GM12878 (cell line): ENCODE measurements around the gene GRIK4. TPM values are rescaled to one million over a fixed set of nuclear protein-coding genes. Genes with fewer than 3 reads are reported as not detected.

Source experiments
- ATAC-seq: fragments of 200-7000 bp; cut with Tn5 transposase; 3 replicates; pipeline ENCODE4 v1.9.1; 2020; ENCODE audit warnings: mild to moderate bottlenecking, moderate library complexity
- BruUV-seq: library from RNA; stranded (reverse); fragments of 400-500 nt; replicated peaks from 2 replicates; lab custom pipeline; 2021; lab: Mats Ljungman, UMichigan
- CTCF ChIA-PET: fragments of 300-600 bp; sonication (Branson Sonifier 250); formaldehyde crosslinking; extraction: SDS; loops from one replicate; lab custom pipeline; 2021; ENCODE audit warnings: inconsistent platforms; lab: Yijun Ruan, JAX
- POLR2A ChIA-PET: fragments of 350-600 bp; formaldehyde crosslinking; extraction: SDS; loops from one replicate; lab custom pipeline; 2021; ENCODE audit warnings: inconsistent platforms; lab: Charles Lee
- RAD21 ChIA-PET: fragments of 300-600 bp; sonication (Branson Sonifier 250); formaldehyde crosslinking; loops from one replicate; lab custom pipeline; 2023; ENCODE audit warnings: antibody characterized with exemption; ENCODE audit not compliant: unreplicated experiment; lab: Charles Lee
- SMC1A ChIA-PET: fragments of 300-600 bp; sonication (Branson Sonifier 250); formaldehyde crosslinking; loops from one replicate; lab custom pipeline; 2023; ENCODE audit not compliant: unreplicated experiment, uncharacterized antibody; lab: Charles Lee
- DNase-seq: peaks from one replicate; pipeline ENCODE4 v3.0.0-alpha.2; 2011; ENCODE audit warnings: low read depth, low spot score
- FAIRE-seq: peaks from 3 replicates; lab custom pipeline; 2011; peaks lifted over from hg19 to GRCh38; lab: Jason Lieb, UNC
- H2AFZ ChIP-seq: 2 replicates; pipeline ENCODE4 v1.6.0; 2011; ENCODE audit warnings: low read depth, low read length, control low read depth; ENCODE audit not compliant: control insufficient read depth
- H3K27ac ChIP-seq: 2 replicates; pipeline ENCODE4 v1.5.1; 2011; ENCODE audit warnings: control low read depth; ENCODE audit not compliant: control insufficient read depth, insufficient read depth
- H3K27me3 ChIP-seq, 2 experiments: replicated peaks in 1 of 2; 2 replicates each; pipeline versions ENCODE4 v1.6.0 to v1.6.1; 2011; ENCODE audit warnings: low read length in 1 of 2; ENCODE audit not compliant: control insufficient read depth in 2 of 2, insufficient read depth in 2 of 2
- H3K36me3 ChIP-seq, 2 experiments: 2 replicates each; pipeline ENCODE4 v1.5.1; 2011; ENCODE audit warnings: low read length in 1 of 2; ENCODE audit not compliant: control insufficient read depth in 2 of 2, insufficient read depth in 2 of 2
- H3K4me1 ChIP-seq: 2 replicates; pipeline ENCODE4 v1.6.1; 2011; ENCODE audit warnings: mild to moderate bottlenecking, low read length, moderate library complexity, mixed read lengths; ENCODE audit not compliant: control insufficient read depth, insufficient read depth
- H3K4me2 ChIP-seq: 2 replicates; pipeline ENCODE4 v1.6.0; 2011; ENCODE audit warnings: control low read depth; ENCODE audit not compliant: control insufficient read depth, insufficient read depth
- H3K4me3 ChIP-seq: fragments of 200-600 bp; sonication (generic); 2 replicates; pipeline ENCODE4 v1.5.1; 2016
- H3K79me2 ChIP-seq: 2 replicates; pipeline ENCODE4 v1.6.0; 2011; ENCODE audit warnings: low read length; ENCODE audit not compliant: control insufficient read depth, insufficient read depth
- H3K9ac ChIP-seq: 2 replicates; pipeline ENCODE4 v1.8.0; 2011; ENCODE audit warnings: low read length, control low read depth, mixed read lengths; ENCODE audit not compliant: control insufficient read depth, insufficient read depth
- H3K9me3 ChIP-seq: replicated peaks from 3 replicates; pipeline ENCODE4 v1.5.1; 2011; ENCODE audit warnings: mild to moderate bottlenecking, low read length; ENCODE audit not compliant: control insufficient read depth, insufficient read depth
- H4K20me1 ChIP-seq: 2 replicates; pipeline ENCODE4 v1.6.0; 2011; ENCODE audit not compliant: control insufficient read depth, insufficient read depth
- KLF5 ChIP-seq: fragments of 450-650 bp; IDR thresholded peaks from 2 replicates; pipeline ENCODE4 v1.6.1; 2014; ENCODE audit warnings: mild to moderate bottlenecking; ENCODE audit not compliant: partially characterized antibody
- NBN ChIP-seq: fragments of 450-650 bp; IDR thresholded peaks from 2 replicates; pipeline ENCODE4 v1.6.1; 2016
- SMARCA5 ChIP-seq: fragments of 450-650 bp; IDR thresholded peaks from 2 replicates; pipeline ENCODE4 v1.6.1; 2017; ENCODE audit warnings: mild to moderate bottlenecking
- ZNF24 ChIP-seq: fragments of 450-650 bp; IDR thresholded peaks from 2 replicates; pipeline ENCODE4 v1.6.1; 2017; ENCODE audit warnings: antibody characterized with exemption, mild to moderate bottlenecking
- WGBS: methylation state at CpG from one replicate; pipeline ENCODE4 v1.1.6; 2016; ENCODE audit warnings: low lambda C conversion rate; ENCODE audit not compliant: insufficient replicate concordance, insufficient coverage; ENCODE audit errors: missing lambda C conversion rate; 5-methylcytosine and 5-hydroxymethylcytosine counted together
- in situ Hi-C: fragments of 300-500 bp; cut with MboI; formaldehyde crosslinking; loops from 9 replicates; pipeline ENCODE4 v1.14.3; 2018; ENCODE audit warnings: mixed read lengths
- intact Hi-C: fragments of 100-400 bp; cut with micrococcal nuclease; formaldehyde crosslinking; loops from one replicate; pipeline ENCODE4 v1.14.2; 2022; ENCODE audit not compliant: unreplicated experiment
- polyA plus RNA-seq, 11 experiments: library from polyadenylated mRNA; depleted of rRNA in 4 of 11; unstranded in 6 of 11; stranded (reverse) in 5 of 11; fragments of >200 nt; fragmentation: Nextera tagmentation in 4 of 11; fragmentation: Illumina TruSeq in 1 of 11; extraction: Ambion mirVana in 4 of 11; extraction: Trizol in 1 of 11; gene quantifications; 1 replicate in 1 of 11; 2 replicates in 10 of 11; pipeline versions ENCODE4 v1.2.1 to v1.2.3, GENCODE V29; 2011 to 2016; ENCODE audit warnings: inconsistent platforms in 2 of 11, missing spikeins in 2 of 11, low read depth in 1 of 11
- total RNA-seq, 4 experiments: library from RNA; depleted of rRNA in 3 of 4; stranded (reverse); fragments of >200 nt in 3 of 4; fragmentation: Illumina TruSeq in 1 of 4; extraction: Trizol in 1 of 4; gene quantifications; 2 replicates each; pipeline versions ENCODE4 v1.2.1 to v1.2.3, GENCODE V29; 2013 to 2021
- TF ChIP-seq, protein P1 (sequence below): fragments of 450-650 bp; formaldehyde crosslinking; IDR thresholded peaks from 2 replicates; pipeline ENCODE4 v1.4.0; 2020; ENCODE audit warnings: mild to moderate bottlenecking, moderate library complexity
- TF ChIP-seq, protein P2 (sequence below): IDR thresholded peaks from 2 replicates; pipeline ENCODE4 v1.6.1; 2012; ENCODE audit warnings: mild to moderate bottlenecking, low read depth, low read length

GRIK4 gene
- total and polyA plus RNA-seq, 10 of the 15 experiments (the other 5 are each of a cell fraction or from before 2014, with no cell fraction given), result 0.33 to 3.6 (median 0.72) TPM

GRCh38 chr11:120651836-120652235 lies 140.3 kb downstream of the GRIK4 start (continued):
- TF ChIP-seq, protein P1, sequence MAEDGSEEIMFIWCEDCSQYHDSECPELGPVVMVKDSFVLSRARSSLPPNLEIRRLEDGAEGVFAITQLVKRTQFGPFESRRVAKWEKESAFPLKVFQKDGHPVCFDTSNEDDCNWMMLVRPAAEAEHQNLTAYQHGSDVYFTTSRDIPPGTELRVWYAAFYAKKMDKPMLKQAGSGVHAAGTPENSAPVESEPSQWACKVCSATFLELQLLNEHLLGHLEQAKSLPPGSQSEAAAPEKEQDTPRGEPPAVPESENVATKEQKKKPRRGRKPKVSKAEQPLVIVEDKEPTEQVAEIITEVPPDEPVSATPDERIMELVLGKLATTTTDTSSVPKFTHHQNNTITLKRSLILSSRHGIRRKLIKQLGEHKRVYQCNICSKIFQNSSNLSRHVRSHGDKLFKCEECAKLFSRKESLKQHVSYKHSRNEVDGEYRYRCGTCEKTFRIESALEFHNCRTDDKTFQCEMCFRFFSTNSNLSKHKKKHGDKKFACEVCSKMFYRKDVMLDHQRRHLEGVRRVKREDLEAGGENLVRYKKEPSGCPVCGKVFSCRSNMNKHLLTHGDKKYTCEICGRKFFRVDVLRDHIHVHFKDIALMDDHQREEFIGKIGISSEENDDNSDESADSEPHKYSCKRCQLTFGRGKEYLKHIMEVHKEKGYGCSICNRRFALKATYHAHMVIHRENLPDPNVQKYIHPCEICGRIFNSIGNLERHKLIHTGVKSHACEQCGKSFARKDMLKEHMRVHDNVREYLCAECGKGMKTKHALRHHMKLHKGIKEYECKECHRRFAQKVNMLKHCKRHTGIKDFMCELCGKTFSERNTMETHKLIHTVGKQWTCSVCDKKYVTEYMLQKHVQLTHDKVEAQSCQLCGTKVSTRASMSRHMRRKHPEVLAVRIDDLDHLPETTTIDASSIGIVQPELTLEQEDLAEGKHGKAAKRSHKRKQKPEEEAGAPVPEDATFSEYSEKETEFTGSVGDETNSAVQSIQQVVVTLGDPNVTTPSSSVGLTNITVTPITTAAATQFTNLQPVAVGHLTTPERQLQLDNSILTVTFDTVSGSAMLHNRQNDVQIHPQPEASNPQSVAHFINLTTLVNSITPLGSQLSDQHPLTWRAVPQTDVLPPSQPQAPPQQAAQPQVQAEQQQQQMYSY (CRISPR knock-in tag), result no peak
- no peak for TF ChIP-seq SMARCA5
- no peak for TF ChIP-seq KLF5

GRCh38 chr11:120652705-120653335 lies 141.3 kb downstream of the GRIK4 start:
- no peak for DNase-seq
- no peak for TF ChIP-seq NBN
- peak; percentile 75 for TF ChIP-seq ZNF24
- TF ChIP-seq, protein P2, sequence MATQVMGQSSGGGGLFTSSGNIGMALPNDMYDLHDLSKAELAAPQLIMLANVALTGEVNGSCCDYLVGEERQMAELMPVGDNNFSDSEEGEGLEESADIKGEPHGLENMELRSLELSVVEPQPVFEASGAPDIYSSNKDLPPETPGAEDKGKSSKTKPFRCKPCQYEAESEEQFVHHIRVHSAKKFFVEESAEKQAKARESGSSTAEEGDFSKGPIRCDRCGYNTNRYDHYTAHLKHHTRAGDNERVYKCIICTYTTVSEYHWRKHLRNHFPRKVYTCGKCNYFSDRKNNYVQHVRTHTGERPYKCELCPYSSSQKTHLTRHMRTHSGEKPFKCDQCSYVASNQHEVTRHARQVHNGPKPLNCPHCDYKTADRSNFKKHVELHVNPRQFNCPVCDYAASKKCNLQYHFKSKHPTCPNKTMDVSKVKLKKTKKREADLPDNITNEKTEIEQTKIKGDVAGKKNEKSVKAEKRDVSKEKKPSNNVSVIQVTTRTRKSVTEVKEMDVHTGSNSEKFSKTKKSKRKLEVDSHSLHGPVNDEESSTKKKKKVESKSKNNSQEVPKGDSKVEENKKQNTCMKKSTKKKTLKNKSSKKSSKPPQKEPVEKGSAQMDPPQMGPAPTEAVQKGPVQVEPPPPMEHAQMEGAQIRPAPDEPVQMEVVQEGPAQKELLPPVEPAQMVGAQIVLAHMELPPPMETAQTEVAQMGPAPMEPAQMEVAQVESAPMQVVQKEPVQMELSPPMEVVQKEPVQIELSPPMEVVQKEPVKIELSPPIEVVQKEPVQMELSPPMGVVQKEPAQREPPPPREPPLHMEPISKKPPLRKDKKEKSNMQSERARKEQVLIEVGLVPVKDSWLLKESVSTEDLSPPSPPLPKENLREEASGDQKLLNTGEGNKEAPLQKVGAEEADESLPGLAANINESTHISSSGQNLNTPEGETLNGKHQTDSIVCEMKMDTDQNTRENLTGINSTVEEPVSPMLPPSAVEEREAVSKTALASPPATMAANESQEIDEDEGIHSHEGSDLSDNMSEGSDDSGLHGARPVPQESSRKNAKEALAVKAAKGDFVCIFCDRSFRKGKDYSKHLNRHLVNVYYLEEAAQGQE, result peak; percentile 88
- TF ChIP-seq, all 136 proteins: peak for 2
- Histone ChIP-seq H3K4me3 (no peak overlapping the region), H3K36me3 (no peaks in the 10 kb centered on the region), H3K4me1 (peaks cover 26% of the 10 kb centered on the region), H3K27ac (no peak overlapping the region), H2AFZ (no peak overlapping the region), H3K9ac (no peak overlapping the region), H3K9me3 (no peaks in the 10 kb centered on the region), H3K79me2 (no peaks in the 10 kb centered on the region), H4K20me1 (no peaks in the 10 kb centered on the region), H3K4me2 (no peak overlapping the region), H3K27me3 (no peaks in the 10 kb centered on the region; a peak in 1 of 4 replicates)
- ChIA-PET POLR2A (no interaction called here), RAD21 (interaction anchor here (1.1 kb wide), 1 partner anchor 32 kb away, joined by 3 read pairs; no protein-coding TSS in a partner anchor), SMC1A (interaction anchor here (1.7 to 2.3 kb wide), 3 partner anchors 21 to 40 kb away, joined by 4 to 8 read pairs (median 7); no protein-coding TSS in a partner anchor), CTCF (interaction anchor here (0.6 to 1.0 kb wide), 2 partner anchors 21 to 149 kb away, joined by 3 read pairs; no protein-coding TSS in a partner anchor)
- ATAC-seq, result no peak
- WGBS, result 44% methylated on average over 3 of the region's 3 CpGs
- BruUV-seq, result no TSS peak
- no peak for FAIRE-seq
- intact Hi-C loops (no loop called here), in situ Hi-C loops (no loop called here)
